NOMO-1 treated with dmso at 0.1 percent for 144 hours (cell line): ENCODE measurements around the gene MRPL43.
A peak's percentile ranks its signal among the peaks of the same experiment; 100 is the strongest.
"Not testable (repeated sequence)": the region's sequence is repeated elsewhere in the genome, so short reads cannot be mapped to it uniquely, and the experiment has no call there.

ENCODE experiments used
- DNase-seq: peaks from one replicate; lab custom pipeline; 2025; ENCODE audit not compliant: unreplicated experiment; lab: John Stamatoyannopoulos, UW

Gene MRPL43

GRCh38 chr10:100986952-100987684 lies at the start of gene MRPL43, which contains the start of gene TWNK:
Gene MRPL43 (minus strand): TSS chr10:100987497. CDS start chr10:100987443, 54 bp downstream.
Gene TWNK (plus strand): TSS chr10:100987543. CDS start chr10:100988211, 668 bp downstream.
- peak; percentile 62 for DNase-seq

GRCh38 chr10:101036726-101037125 lies 49.4 kb upstream of the MRPL43 start:
- no peak for DNase-seq

GRCh38 chr10:101035916-101036702 lies 48.8 kb upstream of the MRPL43 start:
- no peak for DNase-seq

- no peak for DNase-seq
Measured at GRCh38 chr10:101035314-101035713, 48.0 kb upstream of the MRPL43 start.

- DNase-seq: not testable (repeated sequence)
Measured at GRCh38 chr10:101034404-101034803, 47.1 kb upstream of the MRPL43 start.

GRCh38 chr10:101033276-101033675 lies 46.0 kb upstream of the MRPL43 start:
- DNase-seq: no peak

- DNase-seq: no peak
Measured at GRCh38 chr10:101032637-101033224, 45.4 kb upstream of the MRPL43 start.

GRCh38 chr10:101031796-101032636 lies 44.7 kb upstream of the MRPL43 start:
- peak; percentile 13 for DNase-seq

GRCh38 chr10:101031128-101031795 lies 44.0 kb upstream of the MRPL43 start, which contains the start of the genes PDZD7 and SFXN3:
Gene PDZD7 (minus strand): TSS chr10:101031129. CDS start chr10:101030219, 910 bp downstream.
Gene SFXN3 (plus strand): TSS chr10:101031234. CDS start chr10:101034695, 3,461 bp downstream.
- peak; percentile 92 for DNase-seq

GRCh38 chr10:101030496-101031127 lies 43.3 kb upstream of the MRPL43 start:
- no peak for DNase-seq

GRCh38 chr10:101029520-101030295 lies 42.4 kb upstream of the MRPL43 start:
- no peak for DNase-seq

GRCh38 chr10:101028446-101029337 lies 41.4 kb upstream of the MRPL43 start:
- no peak for DNase-seq

- no peak for DNase-seq
Measured at GRCh38 chr10:101027106-101027720, 39.9 kb upstream of the MRPL43 start.

GRCh38 chr10:101022967-101023705 lies 35.8 kb upstream of the MRPL43 start:
- DNase-seq: no peak

GRCh38 chr10:101021692-101022251 lies 34.5 kb upstream of the MRPL43 start:
- no peak for DNase-seq

- DNase-seq: no peak
Measured at GRCh38 chr10:101021239-101021638, 33.9 kb upstream of the MRPL43 start.
